Measurements from ENCODE around the gene NLRP12.
"Not testable (repeated sequence)": the region's sequence is repeated elsewhere in the genome, so short reads cannot be mapped to it uniquely, and the experiment has no call there.

Gene NLRP12

GRCh38 chr19:53826876-53827275 lies 2.8 kb upstream of the NLRP12 start:
- no peak for DNase-seq

GRCh38 chr19:53823380-53824120 lies 564 bp downstream of the NLRP12 start:
- no peak for DNase-seq

- no peak for DNase-seq
These were observed 4.3 kb downstream of the NLRP12 start for GRCh38 chr19:53819861-53820260.

- no peak for DNase-seq
These were observed 5.4 kb downstream of the NLRP12 start for GRCh38 chr19:53818756-53819155.

GRCh38 chr19:53813996-53814395 lies 10.1 kb downstream of the NLRP12 start:
- no peak for DNase-seq

GRCh38 chr19:53812335-53812734 lies 11.8 kb downstream of the NLRP12 start:
- DNase-seq = no peak

GRCh38 chr19:53810891-53811290 lies 13.2 kb downstream of the NLRP12 start:
- no peak for DNase-seq

- DNase-seq = no peak
These were observed 13.9 kb downstream of the NLRP12 start for GRCh38 chr19:53810187-53810546.

GRCh38 chr19:53809518-53810186 lies 14.5 kb downstream of the NLRP12 start:
- DNase-seq = no peak

- no peak for DNase-seq
These were observed 15.4 kb downstream of the NLRP12 start for GRCh38 chr19:53808710-53809125.

GRCh38 chr19:53801257-53801656 lies 22.9 kb downstream of the NLRP12 start:
- DNase-seq = no peak

GRCh38 chr19:53795019-53795418 lies 29.1 kb downstream of the NLRP12 start:
- DNase-seq = no peak

GRCh38 chr19:53792721-53793433 lies 31.2 kb downstream of the NLRP12 start:
- DNase-seq = peak; percentile 74

- no peak for DNase-seq
These were observed 34.1 kb downstream of the NLRP12 start for GRCh38 chr19:53789708-53790678.

- DNase-seq = no peak
These were observed 36.8 kb downstream of the NLRP12 start for GRCh38 chr19:53787266-53787665.

- no peak for DNase-seq
These were observed 37.4 kb downstream of the NLRP12 start for GRCh38 chr19:53786744-53787143.

- no peak for DNase-seq
These were observed 38.8 kb downstream of the NLRP12 start for GRCh38 chr19:53785196-53785889.

- no peak for DNase-seq
These were observed 41.4 kb downstream of the NLRP12 start for GRCh38 chr19:53782698-53783097.

GRCh38 chr19:53781332-53781731 lies 42.8 kb downstream of the NLRP12 start:
- not testable (repeated sequence) for DNase-seq

GRCh38 chr19:53780506-53780905 lies 43.6 kb downstream of the NLRP12 start:
- no peak for DNase-seq

- DNase-seq = no peak
These were observed 48.6 kb downstream of the NLRP12 start for GRCh38 chr19:53775524-53775923.

GRCh38 chr19:53774491-53774890 lies 49.6 kb downstream of the NLRP12 start:
- DNase-seq = not testable (repeated sequence)

All from NCI-H2029 treated with DMSO at 0.1 percent for 48 hours (cell line).